Measurements from ENCODE around the gene ARNT2.

DNA sequence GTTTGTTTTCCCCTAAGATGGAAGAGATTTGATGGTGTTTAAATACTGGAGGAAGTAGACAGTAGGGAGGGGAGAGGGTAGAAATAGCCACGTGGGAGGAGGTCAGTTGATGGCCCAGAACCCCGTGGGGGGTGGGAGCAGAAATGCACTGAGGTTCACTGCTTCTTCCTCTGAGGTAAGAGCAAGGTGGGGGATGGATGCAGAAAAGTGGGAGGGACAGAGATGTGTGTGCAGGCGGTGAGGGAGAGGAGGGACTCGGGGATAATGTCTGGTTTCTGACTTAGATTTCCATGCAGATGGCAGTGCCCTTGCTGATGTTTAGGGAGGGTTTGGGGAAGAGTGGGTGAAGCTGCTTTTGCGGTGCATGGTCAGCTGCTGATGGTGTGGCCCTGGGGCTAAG is 102.9 kb downstream of the ARNT2 start:
- TF ChIP-seq, protein P1, sequence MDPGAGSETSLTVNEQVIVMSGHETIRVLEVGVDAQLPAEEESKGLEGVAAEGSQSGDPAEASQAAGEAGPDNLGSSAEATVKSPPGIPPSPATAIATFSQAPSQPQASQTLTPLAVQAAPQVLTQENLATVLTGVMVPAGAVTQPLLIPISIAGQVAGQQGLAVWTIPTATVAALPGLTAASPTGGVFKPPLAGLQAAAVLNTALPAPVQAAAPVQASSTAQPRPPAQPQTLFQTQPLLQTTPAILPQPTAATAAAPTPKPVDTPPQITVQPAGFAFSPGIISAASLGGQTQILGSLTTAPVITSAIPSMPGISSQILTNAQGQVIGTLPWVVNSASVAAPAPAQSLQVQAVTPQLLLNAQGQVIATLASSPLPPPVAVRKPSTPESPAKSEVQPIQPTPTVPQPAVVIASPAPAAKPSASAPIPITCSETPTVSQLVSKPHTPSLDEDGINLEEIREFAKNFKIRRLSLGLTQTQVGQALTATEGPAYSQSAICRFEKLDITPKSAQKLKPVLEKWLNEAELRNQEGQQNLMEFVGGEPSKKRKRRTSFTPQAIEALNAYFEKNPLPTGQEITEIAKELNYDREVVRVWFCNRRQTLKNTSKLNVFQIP (CRISPR knock-in tag; IDR thresholded peaks at IDR 0.05; ENCODE audit: borderline replicate concordance, low read depth) = no peak
- TF ChIP-seq, protein P2, sequence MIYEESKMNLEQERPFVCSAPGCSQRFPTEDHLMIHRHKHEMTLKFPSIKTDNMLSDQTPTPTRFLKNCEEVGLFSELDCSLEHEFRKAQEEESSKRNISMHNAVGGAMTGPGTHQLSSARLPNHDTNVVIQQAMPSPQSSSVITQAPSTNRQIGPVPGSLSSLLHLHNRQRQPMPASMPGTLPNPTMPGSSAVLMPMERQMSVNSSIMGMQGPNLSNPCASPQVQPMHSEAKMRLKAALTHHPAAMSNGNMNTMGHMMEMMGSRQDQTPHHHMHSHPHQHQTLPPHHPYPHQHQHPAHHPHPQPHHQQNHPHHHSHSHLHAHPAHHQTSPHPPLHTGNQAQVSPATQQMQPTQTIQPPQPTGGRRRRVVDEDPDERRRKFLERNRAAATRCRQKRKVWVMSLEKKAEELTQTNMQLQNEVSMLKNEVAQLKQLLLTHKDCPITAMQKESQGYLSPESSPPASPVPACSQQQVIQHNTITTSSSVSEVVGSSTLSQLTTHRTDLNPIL (CRISPR knock-in tag; IDR thresholded peaks at IDR 0.05; ENCODE audit: low read depth) = no peak
- no peak for TF ChIP-seq ARNTL (CRISPR knock-in tag; IDR thresholded peaks at IDR 0.05; ENCODE audit: borderline replicate concordance, low read depth)
- TF ChIP-seq PPARA (CRISPR knock-in tag; IDR thresholded peaks at IDR 0.05; ENCODE audit: borderline replicate concordance) = no peak
- TF ChIP-seq ZNF565 (CRISPR knock-in tag; conservative IDR thresholded peaks at IDR 0.05; ENCODE audit: low read depth) = no peak
- TF ChIP-seq GLIS3 (CRISPR knock-in tag; IDR thresholded peaks at IDR 0.05) = no peak
- TF ChIP-seq SNAI2 (CRISPR knock-in tag; IDR thresholded peaks at IDR 0.05) = no peak
- no peak for TF ChIP-seq ZFP3 (CRISPR knock-in tag; IDR thresholded peaks at IDR 0.05)
- TF ChIP-seq CSDC2 (CRISPR knock-in tag; IDR thresholded peaks at IDR 0.05) = no peak
- no peak for TF ChIP-seq ISL1 (CRISPR knock-in tag; IDR thresholded peaks at IDR 0.05)
- no peak for TF ChIP-seq CSRNP3 (CRISPR knock-in tag; IDR thresholded peaks at IDR 0.05)
- no peak for TF ChIP-seq RARB (CRISPR knock-in tag; IDR thresholded peaks at IDR 0.05)
- no peak for TF ChIP-seq ZNF8 (CRISPR knock-in tag; IDR thresholded peaks at IDR 0.05)
